Medulla oblongata (tissue), 1 donor: ENCODE results near the gene SPEN.
"Not testable (repeated sequence)": the region's sequence is repeated elsewhere in the genome, so short reads cannot be mapped to it uniquely, and the experiment has no call there.

ENCODE experiments used
- DNase-seq: peaks from one replicate; pipeline ENCODE4 v3.0.0-alpha.2; 2015; ENCODE audit errors: extremely low spot score

SPEN gene

GRCh38 chr1:15959827-15960446, 112.4 kb downstream of the SPEN start:
- DNase-seq = no peak

- no peak for DNase-seq
These were observed 113.3 kb downstream of the SPEN start for GRCh38 chr1:15960808-15961207.

- DNase-seq = no peak
These were observed 114.0 kb downstream of the SPEN start for GRCh38 chr1:15961492-15961891.

- DNase-seq = no peak
These were observed 114.7 kb downstream of the SPEN start for GRCh38 chr1:15962176-15962575.

GRCh38 chr1:15962671-15963362, 115.3 kb downstream of the SPEN start:
- DNase-seq = no peak

- DNase-seq = no peak
These were observed 116.0 kb downstream of the SPEN start for GRCh38 chr1:15963363-15963967.

- DNase-seq = no peak
These were observed 116.6 kb downstream of the SPEN start for GRCh38 chr1:15963968-15964648.

- peak; percentile 92 for DNase-seq
These were observed 117.8 kb downstream of the SPEN start for GRCh38 chr1:15965228-15965767.

GRCh38 chr1:15966081-15966955, 118.8 kb downstream of the SPEN start:
- peak; percentile 71 for DNase-seq

GRCh38 chr1:15966956-15967344, 119.4 kb downstream of the SPEN start:
- DNase-seq = no peak

GRCh38 chr1:15968172-15968571, 120.7 kb downstream of the SPEN start:
- DNase-seq = peak; percentile 47

- no peak for DNase-seq
These were observed 121.9 kb downstream of the SPEN start for GRCh38 chr1:15969321-15969880.

- DNase-seq = no peak
These were observed 123.4 kb downstream of the SPEN start for GRCh38 chr1:15970911-15971310.

- DNase-seq = no peak
These were observed 124.9 kb downstream of the SPEN start for GRCh38 chr1:15972409-15972808.

- no peak for DNase-seq
These were observed 126.3 kb downstream of the SPEN start for GRCh38 chr1:15973772-15974171.

- DNase-seq = no peak
These were observed 127.3 kb downstream of the SPEN start for GRCh38 chr1:15974855-15975254.

GRCh38 chr1:15975358-15975804, 127.9 kb downstream of the SPEN start:
- DNase-seq = peak; percentile 48

- DNase-seq = peak; percentile 93
These were observed 128.5 kb downstream of the SPEN start, which contains the start of gene ZBTB17 for GRCh38 chr1:15975805-15976680. Gene ZBTB17, minus strand, starts transcription at chr1:15976101. Its CDS starts 27,606 bp downstream, at chr1:15948495.

GRCh38 chr1:15977947-15978346, 130.4 kb downstream of the SPEN start:
- DNase-seq = not testable (repeated sequence)

GRCh38 chr1:15981679-15982078, 134.2 kb downstream of the SPEN start:
- DNase-seq = no peak
